ENCODE data around the gene HEBP1.

The HEBP1 gene, protein sequence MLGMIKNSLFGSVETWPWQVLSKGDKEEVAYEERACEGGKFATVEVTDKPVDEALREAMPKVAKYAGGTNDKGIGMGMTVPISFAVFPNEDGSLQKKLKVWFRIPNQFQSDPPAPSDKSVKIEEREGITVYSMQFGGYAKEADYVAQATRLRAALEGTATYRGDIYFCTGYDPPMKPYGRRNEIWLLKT

DNA sequence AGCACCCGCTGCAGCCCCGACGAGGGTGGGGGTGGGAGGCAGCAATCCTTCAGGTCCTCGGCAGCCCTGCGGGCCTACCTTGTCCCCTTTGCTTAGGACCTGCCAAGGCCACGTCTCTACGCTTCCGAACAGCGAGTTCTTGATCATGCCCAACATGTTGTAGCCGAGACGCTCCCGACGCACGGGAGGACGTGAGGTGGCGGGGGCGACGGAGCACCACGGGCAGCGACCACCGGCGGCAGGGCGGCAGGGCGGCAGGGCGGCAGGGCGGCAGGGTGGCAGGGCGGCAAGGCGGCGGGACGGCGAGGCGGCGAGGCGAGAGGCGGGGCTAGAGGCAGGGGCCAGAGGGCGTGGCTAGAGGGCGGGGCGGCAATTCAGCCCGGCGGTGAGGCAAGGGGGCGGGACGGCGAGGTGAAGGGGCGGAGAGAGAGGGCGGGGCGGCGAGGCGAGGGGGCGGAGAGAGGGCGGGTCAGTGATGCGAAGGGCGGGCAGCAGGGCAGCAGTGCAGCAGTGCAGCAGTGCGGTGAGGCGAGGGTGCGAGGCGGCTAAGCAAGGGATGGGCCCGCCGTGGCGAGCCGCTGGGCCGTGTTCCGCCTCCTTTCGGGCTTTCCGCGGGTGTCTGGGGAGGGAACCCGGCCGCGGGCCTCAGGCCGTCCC lies at the start of gene HEBP1:
HEBP1 (minus strand) TSS at position 307 of the 657 bp plus-strand sequence; CDS start at position 156, 151 bp downstream.
- H3K4me3 ChIP-seq (replicated peaks; ENCODE audit: low read depth, low read length), result peak within 1 kb of the TSS; percentile 91
- TF ChIP-seq, protein P1, sequence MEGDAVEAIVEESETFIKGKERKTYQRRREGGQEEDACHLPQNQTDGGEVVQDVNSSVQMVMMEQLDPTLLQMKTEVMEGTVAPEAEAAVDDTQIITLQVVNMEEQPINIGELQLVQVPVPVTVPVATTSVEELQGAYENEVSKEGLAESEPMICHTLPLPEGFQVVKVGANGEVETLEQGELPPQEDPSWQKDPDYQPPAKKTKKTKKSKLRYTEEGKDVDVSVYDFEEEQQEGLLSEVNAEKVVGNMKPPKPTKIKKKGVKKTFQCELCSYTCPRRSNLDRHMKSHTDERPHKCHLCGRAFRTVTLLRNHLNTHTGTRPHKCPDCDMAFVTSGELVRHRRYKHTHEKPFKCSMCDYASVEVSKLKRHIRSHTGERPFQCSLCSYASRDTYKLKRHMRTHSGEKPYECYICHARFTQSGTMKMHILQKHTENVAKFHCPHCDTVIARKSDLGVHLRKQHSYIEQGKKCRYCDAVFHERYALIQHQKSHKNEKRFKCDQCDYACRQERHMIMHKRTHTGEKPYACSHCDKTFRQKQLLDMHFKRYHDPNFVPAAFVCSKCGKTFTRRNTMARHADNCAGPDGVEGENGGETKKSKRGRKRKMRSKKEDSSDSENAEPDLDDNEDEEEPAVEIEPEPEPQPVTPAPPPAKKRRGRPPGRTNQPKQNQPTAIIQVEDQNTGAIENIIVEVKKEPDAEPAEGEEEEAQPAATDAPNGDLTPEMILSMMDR (IDR thresholded peaks at IDR 0.05; ENCODE audit: low read depth, low read length, missing control alignments), result no peak
- DNase-seq (ENCODE audit: extremely low read depth, low read depth), result peak; percentile 58

DNA sequence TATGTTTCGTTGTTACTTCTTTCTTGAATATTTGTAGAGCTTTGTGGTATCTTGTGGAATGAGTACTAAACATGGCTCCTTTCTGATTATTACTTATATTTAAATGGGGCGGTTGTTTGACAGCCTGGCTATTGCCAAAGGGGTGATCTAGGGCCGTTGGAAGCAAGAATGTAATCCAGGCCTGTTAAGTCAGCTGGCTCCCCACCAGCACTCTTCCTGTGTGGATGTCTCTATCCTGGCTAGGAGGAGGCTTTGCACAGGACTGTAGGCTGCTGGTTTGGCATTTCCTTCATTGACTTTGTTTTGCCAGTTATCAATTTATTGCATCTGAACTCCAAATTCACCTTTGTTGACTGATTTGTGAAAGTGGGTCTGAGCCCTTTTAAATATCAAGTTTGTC lies 49.8 kb upstream of the HEBP1 start:
- no peak overlapping the region for H3K4me3 ChIP-seq (replicated peaks; ENCODE audit: low read depth, low read length)
- TF ChIP-seq, protein P1 (IDR thresholded peaks at IDR 0.05; ENCODE audit: low read depth, low read length, missing control alignments), result no peak
- DNase-seq (ENCODE audit: extremely low read depth, low read depth), result no peak

DNA sequence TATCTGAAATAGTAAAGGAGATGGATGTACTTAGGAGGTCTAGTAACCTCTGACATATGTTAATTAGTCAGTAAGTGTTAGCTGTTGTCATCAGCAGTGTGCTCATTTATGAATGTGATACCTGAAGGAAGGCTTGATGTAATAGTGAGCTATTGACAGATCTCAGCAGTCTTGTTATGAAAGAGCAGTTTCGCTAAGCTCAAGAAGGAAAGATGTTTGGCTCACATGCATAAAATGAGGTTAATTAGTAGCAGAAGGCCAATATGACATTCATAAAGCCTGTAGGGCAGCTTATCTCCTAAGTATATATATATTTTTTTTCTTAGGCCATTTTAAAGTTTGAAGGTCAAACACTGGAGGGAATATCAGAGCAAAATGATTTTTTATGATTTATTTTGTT lies 46.9 kb upstream of the HEBP1 start:
- no peak overlapping the region for H3K4me3 ChIP-seq (replicated peaks; ENCODE audit: low read depth, low read length)
- TF ChIP-seq, protein P1 (IDR thresholded peaks at IDR 0.05; ENCODE audit: low read depth, low read length, missing control alignments), result no peak
- DNase-seq (ENCODE audit: extremely low read depth, low read depth), result no peak

DNA sequence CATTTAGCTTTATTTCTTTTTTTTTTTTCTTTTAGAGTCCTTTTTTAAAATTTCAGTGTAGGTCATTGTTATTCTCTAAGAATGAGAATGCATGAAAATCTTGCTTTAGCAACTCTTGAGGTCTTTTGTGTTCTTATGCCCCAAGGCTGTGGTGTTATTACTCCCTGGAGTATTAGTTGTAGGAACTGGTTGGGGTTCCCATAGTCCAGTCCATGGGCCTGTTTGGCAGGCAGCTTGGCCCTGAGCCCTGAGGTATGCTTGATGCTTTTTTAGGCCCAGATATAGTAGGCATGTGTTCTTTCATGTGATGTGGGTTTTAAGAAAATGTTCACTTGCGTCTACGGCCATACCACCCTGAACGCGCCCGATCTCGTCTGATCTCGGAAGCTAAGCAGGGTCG lies 45.8 kb upstream of the HEBP1 start:
- H3K4me3 ChIP-seq (replicated peaks; ENCODE audit: low read depth, low read length), result no peak overlapping the region
- TF ChIP-seq, protein P1 (IDR thresholded peaks at IDR 0.05; ENCODE audit: low read depth, low read length, missing control alignments), result no peak
- DNase-seq (ENCODE audit: extremely low read depth, low read depth), result no peak

DNA sequence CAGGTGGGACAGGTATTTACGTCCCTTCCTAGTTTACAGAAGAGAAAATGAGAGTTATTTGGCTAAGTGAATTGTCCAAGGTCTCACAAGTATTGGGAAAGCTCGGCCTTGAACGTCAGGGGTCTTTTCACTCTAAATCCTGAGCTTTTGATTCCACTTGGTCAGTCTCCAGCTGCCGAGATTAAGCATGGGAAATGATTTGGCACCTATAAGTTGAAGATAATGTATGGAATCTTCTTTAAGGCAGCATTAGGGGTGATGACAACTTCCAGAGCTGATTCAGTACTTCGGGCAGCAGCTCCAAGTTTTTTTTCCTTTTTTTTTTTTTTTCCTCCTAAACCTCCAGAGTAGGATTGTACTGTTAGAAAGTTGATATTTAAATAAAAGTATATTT lies 44.8 kb upstream of the HEBP1 start:
- TF ChIP-seq, protein P1 (IDR thresholded peaks at IDR 0.05; ENCODE audit: low read depth, low read length, missing control alignments), result no peak
- DNase-seq (ENCODE audit: extremely low read depth, low read depth), result no peak
- H3K4me3 ChIP-seq (replicated peaks; ENCODE audit: low read depth, low read length), result peak overlapping the region; percentile 89

DNA sequence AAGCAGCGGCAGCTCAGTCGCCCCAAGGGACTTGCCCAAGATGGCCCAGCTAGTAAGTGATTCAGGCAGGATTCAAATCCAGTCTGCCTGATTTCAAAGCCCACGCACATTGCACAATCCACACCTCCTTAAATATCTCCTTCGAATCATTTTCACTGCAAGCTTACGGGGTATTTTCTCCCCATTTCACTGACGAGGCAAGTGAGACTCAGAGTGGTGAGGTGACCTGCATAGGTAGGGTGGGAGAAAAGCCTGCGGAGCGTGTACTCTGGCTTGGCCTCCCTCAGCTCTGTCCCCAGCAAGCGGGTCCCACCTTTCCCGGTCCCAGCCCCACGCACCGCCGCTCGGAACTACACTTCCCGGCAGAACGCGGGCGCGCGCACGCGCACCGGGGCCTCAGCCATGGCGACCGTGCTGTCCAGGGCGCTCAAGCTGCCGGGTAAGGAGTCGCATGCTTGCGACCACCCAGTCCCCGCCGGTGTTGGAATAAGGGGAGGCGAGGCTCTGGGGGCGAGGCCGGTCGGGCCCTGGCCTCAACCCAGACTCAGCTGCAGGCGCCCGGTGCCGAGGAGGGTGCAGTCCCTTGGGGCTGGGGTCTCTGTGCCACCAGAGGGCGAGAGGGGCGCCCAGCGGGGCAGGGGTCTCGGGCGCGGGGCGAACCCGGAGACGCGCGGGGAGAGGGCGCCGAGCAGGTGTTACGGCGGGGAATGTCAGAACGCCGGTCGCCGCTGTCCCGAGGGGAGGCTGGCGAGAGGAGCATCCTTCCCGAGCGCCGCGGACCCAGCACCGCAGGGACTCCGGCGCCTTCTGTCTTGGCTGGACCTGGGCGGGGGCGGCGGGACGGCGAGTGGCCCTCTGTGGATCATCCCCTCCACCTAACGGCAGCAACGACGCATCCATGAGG lies 44.2 kb upstream of the HEBP1 start, which contains the start of gene FAM234B:
FAM234B (plus strand) TSS at position 380 of the 904 bp plus-strand sequence; CDS start at position 403, 23 bp downstream.
- H3K4me3 ChIP-seq (replicated peaks; ENCODE audit: low read depth, low read length), result peak within 1 kb of the TSS; percentile 89
- no peak for DNase-seq (ENCODE audit: extremely low read depth, low read depth)
- TF ChIP-seq, protein P1 (IDR thresholded peaks at IDR 0.05; ENCODE audit: low read depth, low read length, missing control alignments), result no peak

Measured in HFF-Myc (cell line).